HG03457 (cell line): ENCODE results near the gene EED.
"Not testable (repeated sequence)": the region's sequence is repeated elsewhere in the genome, so short reads cannot be mapped to it uniquely, and the experiment has no call there.

ENCODE experiments used
- ATAC-seq: cut with Tn5 transposase; IDR thresholded peaks from one replicate; pipeline ENCODE4 v1.9.1; 2021; ENCODE audit warnings: moderate number of reproducible peaks; ENCODE audit not compliant: unreplicated experiment

Gene EED

GRCh38 chr11:86218125-86219084 is 26.1 kb upstream of the EED start:
- ATAC-seq = no peak

DNA sequence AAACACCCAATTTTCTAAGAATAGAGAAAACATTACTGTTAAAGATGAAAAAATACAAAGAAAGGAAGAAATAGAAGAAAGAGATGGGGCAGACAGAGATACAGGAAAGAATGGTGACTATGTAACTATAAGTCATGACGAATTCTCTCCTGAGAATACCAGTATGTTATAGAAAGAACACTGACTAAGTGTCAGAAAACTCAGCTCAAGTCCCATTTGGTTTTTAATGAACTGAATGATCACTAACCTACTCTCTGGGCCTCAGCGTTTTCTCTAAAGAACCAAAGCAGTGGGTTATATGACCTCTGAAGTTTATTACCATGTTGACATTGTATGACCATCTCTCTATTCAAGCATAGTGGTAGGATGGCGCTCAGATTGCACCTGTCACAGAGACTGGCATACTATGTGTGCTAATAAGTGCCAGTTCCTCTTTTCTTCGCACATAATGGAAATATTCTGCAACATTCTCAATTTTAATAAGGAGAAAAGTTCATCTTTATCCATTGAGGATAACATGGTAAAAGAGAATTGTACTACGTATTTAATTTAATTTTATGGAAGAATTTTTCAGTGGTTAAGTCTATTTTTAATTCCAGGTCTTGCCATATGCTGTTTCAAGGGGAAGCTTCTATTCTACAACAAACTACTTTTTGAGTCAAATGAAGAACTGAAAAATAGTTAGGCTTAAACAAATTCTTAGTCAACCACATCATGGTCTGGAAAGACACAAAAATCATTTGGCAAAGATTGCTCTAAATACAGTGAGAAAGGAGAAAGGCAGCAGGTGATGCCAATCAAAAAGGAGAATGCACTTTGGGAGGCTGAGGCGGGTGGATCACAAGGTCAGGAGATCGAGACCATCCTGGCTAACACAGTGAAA is 25.0 kb upstream of the EED start:
- peak; percentile 70 for ATAC-seq

DNA sequence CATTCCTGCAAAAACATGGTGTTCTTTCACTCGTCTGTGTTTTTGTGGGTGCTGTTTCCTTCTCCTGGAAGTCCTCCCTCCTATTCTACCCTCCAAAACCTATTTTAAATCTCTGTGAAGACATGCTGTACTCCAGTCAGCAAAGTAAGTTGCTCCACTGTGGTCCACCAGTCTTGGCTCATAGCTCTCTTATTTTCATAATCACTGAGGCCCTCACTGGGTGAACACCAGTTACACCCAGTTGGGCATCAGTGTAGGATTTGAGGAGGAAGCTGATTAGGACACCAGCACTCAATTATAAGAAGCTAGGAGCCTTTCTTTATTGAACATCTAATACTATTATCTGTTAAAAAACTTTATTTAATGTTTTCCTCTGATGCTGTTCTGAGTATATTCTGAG is 23.9 kb upstream of the EED start:
- ATAC-seq = no peak

- ATAC-seq = no peak
These were observed 22.5 kb upstream of the EED start for GRCh38 chr11:86222081-86222480.

- ATAC-seq = not testable (repeated sequence)
These were observed 20.0 kb upstream of the EED start for GRCh38 chr11:86224575-86224974.

- not testable (repeated sequence) for ATAC-seq
These were observed 19.2 kb upstream of the EED start for GRCh38 chr11:86225344-86225743.

DNA sequence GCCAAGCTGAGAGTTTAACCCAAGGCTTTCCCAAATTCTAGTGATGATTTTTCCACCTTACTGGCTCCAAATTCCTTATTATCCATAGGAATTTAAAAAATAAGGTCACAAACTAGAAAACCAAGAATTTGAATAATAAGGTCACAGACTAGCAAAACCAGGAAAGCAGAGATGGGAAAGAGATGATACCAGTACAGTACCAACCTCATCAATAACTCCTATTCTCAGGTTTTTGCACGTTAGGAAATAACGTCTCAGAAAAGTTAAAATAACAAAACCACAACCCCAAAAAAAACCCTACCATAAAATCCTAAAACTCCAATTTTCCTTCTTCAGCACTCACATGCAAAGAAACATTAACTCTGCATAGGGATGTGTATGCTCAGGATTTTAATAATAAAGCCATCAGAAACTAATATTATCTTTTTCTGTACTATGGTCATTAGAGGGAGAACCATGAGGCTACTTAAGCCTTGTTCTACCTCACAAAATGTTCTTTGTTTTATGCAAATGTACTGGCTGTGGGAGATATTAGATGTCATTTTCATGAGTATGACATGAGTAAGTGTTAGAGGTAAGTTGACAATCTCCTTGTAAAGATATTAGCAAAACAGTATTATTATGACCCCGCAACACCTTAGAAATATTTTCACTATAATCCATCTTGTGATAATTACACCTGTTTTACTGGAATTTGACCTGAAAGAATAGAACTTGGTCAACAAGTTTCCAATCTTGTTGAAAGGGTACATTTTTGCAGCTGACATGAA is 16.1 kb upstream of the EED start:
- ATAC-seq = no peak

GRCh38 chr11:86229039-86229330 is 15.6 kb upstream of the EED start:
- ATAC-seq = not testable (repeated sequence)

DNA sequence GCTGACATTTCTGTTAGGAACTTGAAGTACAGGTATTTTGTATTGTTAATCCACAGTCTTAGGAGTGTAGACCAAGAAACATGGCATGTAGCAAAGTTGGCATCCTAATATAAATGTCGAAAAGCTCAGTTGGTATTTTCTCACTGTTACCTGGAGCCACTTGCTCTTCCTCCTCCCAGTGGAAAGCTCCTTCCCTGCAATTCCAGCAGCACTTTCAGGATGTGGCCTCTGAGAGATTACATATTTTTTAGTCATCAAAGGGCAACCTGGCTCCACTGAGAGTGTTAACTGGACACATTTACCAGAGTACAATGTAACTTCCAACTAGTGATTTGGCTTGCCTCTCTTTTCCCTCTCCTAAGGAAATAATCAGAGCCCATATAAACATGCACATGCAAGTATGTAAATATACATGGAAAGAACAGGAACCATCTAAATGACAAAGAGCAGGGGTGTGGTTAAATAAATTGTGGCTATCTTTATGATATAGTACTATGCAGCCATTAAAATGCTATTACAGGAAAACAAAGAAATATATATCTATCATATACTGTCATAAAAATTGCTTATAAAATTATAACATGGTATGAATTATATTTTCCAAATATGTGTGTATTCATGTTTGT is 14.3 kb upstream of the EED start:
- no peak for ATAC-seq

- no peak for ATAC-seq
These were observed 13.6 kb upstream of the EED start for GRCh38 chr11:86230921-86231434.

- no peak for ATAC-seq
These were observed 12.0 kb upstream of the EED start for GRCh38 chr11:86232556-86232955.

GRCh38 chr11:86234831-86235461 is 9.6 kb upstream of the EED start:
- ATAC-seq = no peak

DNA sequence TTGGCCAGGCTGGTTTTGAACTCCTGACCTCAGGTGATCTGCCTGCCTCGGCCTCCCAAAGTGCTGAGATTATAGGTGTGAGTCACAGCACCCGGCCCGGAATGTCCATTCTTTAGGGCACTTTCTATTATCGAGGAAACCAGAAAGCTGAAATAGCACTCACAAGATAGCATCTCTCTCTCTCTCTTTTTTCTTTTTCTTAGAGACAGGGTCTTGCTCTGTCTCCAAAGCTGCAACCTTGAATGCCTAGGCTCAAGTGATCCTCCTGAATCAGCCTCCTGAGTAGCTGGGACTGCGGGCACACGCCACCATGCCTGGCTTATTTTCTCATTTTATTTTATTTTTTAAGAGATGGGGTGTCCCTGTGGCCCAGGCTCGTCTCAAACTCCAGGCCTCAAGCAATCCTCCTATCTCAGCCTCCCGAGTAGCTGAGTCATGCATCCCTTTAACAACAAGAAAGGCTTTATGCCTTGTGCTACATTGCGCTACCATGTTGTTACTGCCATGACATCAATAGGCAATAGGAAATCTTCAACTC is 7.2 kb upstream of the EED start:
- no peak for ATAC-seq

DNA sequence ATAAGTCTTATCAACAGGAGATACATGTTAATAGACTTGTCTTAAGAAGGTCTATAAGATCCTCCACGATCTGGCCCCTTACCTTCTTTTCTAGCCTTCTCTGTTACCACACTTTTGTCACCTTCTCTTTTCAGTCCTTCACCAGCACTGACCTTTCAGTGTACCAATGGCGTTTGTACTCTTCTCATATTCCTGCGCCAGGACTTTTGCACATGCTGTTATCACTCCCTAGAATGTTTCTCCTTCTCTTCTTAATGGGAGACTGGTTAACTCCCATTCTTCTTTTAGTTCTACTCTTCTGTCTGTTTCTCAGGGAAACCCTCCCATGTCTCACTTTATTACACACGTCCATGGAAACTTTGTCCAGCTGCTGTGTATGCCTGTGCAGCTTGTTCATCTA is 4.4 kb upstream of the EED start:
- ATAC-seq = no peak

DNA sequence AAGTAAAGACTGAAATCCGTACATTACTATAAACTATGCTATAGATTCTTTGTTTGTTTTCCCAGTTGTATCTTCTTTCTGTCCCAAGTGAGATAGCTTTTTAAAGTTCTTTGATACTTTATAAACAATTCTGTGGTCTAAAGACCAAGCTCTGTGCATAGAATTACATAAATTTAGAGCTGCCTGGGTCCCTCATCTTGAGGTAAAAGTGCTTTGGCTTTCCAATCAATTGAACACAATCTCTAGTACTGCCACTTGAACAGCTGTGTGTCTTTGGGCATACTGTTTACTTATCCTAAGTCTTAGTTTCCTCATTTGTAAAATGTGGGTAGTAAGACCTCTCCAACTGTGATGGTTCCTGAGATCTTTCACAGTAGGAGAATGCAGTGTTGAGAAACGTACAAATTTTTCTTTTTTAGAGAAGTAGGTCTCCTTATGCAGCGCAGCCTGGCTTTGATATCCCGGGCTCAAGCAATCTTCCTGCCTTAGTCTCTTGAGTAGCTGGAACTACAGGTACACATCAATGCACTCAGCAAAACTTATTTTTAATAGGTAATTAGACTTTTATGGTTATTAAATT is 2.5 kb upstream of the EED start:
- ATAC-seq = no peak

GRCh38 chr11:86243396-86243795 is 1.2 kb upstream of the EED start:
- ATAC-seq = no peak

DNA sequence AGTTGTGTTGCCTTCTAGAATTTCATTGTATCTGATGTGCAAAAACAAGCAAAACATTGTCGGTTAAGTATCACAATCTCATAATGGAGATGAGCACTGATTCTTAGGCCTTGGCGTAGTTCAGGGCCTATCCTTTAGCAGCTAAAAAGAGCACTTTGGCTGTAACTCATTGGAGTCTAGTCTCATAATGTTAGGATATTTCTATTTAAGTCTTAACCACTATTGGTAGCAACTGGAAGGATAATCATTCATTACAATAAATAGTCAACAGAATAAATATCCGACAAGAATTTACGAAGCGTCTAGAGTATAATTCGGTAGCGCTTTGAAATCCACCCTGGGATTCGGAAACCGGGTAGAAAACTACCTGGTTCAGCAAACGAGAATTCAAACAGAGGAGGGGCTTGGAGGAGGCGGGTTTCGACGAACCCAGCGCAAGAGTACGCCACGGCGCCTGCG is 461 bp upstream of the EED start:
- ATAC-seq = peak; percentile 63

DNA sequence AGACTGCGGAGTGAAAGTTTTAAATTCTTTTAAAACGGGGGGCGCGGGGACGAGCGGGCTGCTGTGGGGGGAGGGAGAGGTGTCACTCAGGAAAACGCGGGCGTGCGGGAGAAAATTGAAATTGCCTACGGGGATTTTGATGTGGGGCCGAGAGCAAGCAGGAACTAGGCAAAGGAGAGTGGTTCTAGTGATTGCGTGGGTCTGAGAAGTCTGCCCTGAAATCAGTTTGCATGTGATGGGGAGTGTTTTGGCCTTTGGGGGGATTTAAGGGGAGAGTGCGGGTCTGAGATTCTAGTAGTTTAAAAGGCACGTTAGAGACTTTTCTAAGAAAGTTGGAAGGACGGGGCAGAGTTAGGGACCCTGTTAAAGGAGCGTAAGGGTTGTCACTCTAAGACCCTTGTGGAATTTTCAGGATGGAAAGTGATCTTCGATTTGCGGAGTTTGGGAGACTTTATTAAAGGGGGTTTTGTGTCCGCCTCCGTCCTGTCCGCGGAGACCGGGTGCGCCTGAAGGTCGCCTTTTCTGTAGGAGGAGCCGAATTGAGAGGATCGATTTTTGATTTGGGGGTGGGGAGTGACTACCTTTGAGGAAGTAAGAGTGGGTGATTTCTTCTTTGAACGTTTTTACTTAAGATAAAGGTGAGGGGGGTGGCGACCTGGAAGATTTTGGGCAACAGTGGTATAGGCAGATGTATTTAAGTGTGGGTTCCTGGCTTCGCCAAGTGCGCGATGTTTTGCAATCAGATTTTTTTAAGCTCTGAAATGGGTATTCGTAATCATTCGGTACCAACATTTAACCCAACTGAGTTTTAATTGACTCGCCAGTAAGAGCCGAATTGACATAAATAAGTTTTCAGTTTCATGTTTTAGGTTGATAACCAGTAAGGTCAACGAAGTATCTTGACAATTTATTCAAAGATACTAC is 1.1 kb downstream of the EED start:
- no peak for ATAC-seq
